GM18511 (cell line): ENCODE data around the gene R3HDM2.
"Not testable (repeated sequence)": the region's sequence is repeated elsewhere in the genome, so short reads cannot be mapped to it uniquely, and the experiment has no call there.

Source experiments
- ATAC-seq: cut with Tn5 transposase; IDR thresholded peaks from one replicate; pipeline ENCODE4 v1.9.1; 2021; ENCODE audit warnings: mild to moderate bottlenecking, moderate library complexity; ENCODE audit not compliant: unreplicated experiment

Gene R3HDM2

DNA sequence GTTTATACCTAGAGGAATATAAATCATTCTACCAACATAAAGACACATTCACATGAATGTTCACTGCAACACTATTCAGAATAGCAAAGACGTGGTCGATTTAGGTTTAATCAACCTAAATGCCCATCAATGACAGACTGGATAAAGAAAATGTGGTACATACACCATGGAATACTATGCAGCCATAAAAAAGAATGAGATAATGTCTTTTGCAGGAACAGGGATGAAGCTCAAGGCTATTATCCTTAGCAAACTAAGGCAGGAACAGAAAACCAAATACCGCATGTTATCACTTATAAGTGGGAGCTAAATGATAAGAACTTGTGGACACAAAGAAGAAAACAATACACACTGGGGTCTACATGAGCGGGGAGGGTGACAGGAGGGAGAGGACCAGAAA is 94.5 kb downstream of the R3HDM2 start:
- not testable (repeated sequence) for ATAC-seq

DNA sequence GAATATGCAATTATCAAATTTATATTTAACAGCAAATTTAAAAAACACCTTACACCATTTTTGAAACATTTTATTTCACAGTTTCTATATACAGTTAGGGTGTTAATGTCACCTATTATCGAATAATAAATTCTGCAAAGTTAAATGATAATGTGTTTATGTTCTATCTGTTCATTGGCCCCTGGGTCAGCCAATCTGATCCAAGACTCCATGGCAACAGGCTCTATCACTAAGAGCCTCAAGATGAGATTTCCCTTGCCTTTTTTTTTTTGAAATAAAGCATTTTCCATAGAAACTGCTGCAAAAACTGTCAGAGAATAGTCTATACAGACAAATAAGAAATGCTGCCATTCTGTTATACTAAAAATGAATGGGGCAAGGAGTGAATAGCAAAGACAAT is 96.6 kb downstream of the R3HDM2 start:
- no peak for ATAC-seq

DNA sequence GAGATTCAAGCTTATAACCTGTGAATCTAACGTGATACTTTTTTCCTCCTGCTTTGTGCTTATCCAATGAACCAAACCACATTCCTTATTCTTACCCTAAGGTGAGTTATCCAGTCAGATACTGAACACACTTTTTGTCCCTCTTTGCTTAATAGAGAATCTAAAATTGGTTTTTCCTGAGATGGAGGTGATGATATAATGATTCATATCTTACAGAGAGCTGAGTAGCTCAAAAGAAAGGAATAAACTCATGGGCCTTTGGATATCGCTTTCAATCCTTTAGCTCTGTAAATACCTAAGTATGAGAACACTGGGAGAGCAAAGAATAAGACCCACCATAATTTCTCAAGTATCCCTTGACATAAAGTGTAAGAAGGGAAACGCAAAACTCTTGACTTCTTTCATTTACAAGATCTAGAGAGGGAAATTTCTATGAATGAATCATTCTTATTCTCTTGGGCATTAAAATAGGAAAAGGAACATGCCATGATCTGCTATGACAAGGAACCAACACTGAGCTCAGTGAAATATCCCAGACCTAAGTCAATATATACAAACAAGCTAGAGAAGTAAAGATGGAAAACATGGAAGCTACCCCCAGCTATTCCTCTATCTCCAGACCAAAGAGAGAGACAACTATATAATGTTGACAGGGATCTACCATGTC is 98.1 kb downstream of the R3HDM2 start:
- ATAC-seq, result no peak

DNA sequence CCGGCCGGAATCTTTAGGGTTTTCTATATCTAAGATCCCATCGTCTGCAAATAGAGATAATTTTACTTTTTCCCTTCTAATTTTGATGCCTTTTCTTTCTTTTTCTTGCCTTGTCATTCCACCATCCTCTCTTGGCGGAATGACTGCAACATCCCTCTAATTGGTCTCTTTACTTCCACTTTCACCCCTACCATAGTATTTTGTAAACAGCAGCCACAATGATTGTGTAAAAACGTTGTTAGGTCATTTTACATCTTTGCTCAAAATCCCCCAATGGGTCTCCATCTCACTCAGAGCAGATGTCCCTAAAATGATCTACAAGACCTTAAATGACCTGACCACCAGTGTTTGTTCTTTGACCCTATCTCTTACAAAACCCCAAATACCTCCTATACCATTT is 99.9 kb downstream of the R3HDM2 start:
- no peak for ATAC-seq

DNA sequence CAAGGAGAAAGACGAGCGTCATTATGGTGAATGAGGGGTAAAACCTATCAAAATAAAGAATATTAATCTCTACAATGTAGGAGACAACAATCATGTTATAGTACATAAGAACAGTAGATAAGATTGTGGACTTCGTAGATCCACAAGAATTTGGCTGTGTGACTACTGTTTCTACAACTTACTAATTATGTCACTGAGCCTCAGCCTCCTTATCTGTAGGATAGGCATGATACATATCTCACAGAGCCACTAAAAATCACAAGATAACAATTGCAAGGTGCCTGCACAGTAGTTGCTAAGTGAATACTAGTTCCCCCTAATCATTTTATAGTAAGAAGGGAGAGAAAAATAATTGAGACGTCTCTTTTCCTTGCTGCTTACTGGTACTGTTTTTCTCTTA is 101.6 kb downstream of the R3HDM2 start:
- ATAC-seq, result no peak

DNA sequence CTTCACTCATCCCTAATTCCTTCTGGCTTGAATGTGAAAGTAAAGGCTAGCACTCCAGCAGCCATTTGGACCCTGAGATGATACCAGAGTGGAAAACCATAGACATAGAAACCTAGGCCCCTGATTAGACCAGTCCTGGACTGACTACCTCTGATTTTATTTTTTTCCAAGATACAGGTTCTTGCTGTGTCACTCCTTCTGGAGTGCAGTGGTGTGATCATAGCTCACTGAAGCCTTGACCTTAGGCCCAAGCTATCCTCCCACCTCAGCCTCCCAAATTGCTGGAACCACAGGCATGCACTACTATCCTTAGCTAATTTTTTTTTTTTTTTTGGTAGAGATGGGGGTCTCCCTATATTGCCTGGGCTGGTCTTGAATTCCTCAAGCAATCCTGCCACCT is 105.4 kb downstream of the R3HDM2 start:
- ATAC-seq, result no peak

DNA sequence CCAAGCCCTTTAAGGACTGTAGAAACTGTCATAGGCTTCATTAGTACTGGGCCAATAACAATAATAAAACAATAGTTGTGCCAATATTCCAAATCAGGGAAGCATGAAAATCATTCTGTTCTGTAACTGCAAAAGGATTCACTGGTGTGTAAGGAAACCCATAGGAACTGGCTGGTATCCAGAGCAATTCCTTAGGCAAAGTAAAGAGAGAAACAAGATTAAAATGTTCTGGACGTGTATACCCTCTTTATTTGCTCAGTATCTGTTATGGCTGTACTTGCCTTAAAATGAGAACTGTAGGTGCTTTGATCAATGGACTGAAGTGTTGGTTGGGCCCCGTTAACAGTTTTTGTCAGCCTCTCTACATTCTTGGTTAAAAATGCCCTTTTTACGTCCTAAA is 107.4 kb downstream of the R3HDM2 start:
- ATAC-seq, result no peak

DNA sequence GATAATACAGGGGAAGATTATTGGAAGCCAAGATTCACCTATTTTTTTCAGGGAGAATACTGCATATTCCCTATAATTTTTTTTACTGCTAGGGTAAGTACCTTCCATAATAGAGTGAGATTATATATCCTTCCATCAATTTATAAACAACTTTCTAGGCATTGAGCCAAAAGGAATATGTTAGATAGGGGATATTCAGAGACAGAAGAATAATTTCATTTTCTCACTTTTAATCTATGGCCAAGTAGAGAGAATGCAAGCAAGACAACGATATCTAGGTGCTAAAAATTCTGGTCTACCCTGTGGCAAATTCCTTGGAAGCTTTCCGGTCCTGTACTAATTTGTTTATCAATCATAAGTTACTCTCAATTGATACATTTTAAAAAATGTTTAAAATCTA is 110.2 kb downstream of the R3HDM2 start:
- no peak for ATAC-seq

DNA sequence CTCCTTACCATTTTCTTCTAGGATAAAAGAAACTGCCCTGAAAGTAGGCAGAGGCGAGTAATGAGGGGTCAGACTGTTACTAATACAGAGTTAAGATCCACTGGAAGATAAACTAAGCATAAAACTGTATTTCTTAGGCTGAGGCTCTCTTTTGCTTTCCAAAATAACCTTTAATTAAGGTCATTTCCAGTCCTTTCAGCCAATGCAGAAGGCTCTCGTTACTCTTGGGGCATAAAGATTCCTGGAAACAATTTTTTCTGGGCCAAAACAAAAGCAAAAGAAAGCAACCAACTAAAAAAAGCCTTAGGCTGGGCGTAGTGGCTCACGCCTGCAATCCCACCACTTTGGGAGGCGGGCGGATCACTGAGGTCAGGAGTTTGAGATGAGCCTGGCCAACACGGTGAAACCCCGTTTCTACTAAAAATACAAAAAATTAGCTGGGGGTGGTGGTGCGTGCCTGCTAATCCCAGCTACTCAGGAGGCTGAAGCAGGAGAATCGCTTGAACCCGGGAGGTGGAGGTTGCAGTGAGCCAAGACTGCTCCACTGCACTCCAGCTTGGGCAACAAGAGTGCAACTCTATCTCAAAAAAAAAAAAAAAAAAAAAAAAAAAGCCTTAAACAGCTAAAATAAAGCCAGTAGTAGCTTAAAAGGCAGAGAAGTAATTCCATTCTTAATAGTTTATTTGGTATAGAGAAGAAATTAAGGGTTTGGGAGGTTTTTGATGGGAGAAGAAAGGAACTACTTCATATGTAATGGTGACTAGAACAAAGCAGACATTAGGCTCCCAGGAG is 111.0 kb downstream of the R3HDM2 start:
- no peak for ATAC-seq

DNA sequence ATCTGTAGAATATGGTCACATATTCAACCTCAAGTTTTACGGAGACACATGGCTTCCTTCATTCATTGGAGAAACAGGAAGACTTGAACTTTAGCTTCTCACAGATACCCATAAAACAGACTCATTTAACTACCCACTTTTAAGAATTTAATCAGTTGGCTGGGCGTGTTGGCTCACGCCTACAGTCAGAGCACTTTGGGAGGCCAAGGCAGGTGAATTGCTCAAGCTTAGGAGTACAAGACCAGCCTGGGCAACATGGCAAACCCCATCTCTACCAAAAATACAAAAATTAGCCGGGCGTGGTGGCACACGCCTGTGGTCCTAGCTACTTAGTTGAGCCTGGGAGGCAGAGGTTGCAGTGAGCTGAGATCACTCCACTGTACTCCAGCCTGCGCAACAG is 115.2 kb downstream of the R3HDM2 start:
- ATAC-seq, result no peak

DNA sequence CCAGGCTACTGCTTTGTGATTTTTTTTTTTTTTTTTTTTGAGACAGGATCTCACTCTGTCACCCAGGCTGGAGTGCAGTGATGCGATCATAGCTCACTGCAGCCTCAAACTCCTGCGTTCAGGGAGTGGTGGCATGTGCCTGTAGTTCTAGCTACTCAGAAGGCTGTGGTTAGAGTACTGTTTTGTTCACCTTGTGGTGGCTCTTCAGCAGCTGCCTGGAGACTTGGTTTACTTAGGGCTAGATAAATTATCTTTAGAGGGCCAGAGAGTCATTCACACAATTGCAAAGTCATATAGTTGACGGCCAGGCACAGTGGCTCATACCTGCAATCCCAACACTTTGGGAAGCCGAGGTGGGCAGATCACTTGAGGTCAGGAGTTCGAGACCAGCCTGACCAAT is 118.6 kb downstream of the R3HDM2 start:
- ATAC-seq, result not testable (repeated sequence)

DNA sequence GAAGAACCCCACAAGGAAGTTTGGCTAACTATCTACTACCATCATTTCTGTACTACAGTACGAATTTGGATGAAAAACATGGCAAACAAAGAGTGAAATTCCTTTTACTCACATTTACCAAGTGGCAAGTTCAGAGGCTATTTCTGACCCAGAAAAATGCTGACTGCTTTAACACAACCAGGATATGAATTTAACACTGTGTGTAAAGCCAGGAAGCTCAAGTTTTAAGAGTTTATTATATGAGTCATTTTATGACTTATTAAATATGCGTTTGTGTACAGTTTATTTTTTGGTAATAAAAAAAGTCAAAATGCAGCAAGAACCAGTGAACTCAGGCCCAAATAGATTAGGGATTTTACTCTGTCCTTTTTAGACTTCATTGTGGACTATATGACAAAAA is 121.4 kb downstream of the R3HDM2 start:
- no peak for ATAC-seq

DNA sequence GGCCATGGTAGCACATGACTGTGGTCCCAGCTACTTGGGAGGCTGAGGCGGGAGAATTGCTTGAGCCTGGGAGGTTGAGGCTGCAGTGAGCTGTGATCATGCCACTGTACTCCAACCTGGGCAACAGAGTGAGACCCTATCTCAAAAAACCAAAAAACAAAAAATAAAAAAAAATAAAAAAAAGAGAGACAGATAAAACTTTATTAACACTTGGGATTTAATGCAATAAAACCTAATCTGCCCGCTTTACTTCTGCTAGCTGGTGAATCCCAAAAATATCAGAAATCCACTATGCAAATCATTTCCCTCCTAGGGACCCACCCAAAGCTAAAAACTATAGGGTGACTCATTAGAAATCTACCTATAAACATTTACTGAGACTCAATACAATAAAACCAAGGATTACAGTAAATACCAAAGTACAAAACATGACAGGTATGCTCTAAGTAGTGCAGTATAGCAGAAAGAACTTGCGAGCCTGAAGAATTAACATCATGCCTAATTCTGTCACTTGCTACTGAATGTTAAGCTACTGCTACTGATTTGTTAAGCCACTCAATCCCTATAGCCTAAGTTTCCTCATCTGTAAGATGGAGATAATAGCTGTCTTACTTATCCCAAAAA is 129.8 kb downstream of the R3HDM2 start:
- no peak for ATAC-seq

DNA sequence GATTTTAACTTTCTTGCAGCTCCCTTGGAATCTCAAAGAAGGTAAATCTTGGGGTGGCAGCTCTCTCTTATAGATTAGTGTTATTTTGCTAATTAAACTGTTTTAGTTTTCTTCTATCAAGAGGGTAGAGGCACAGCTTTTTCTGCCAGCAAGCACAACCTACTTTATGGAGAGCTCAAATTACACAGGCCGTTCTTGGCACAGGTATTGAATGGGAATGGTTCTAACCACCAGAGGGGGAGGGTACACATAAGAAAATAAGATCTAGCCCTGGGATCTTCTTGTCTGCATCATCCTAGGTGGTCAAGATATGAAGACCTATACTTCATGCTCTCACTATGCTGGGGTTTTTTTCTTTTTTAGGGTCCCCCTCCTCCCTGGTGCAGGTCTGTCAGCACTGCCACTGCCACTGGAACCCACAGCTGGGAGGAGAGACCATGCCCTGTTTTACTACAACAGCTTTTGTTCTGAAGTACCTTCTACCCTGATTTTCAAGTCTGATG is 131.3 kb downstream of the R3HDM2 start:
- no peak for ATAC-seq

DNA sequence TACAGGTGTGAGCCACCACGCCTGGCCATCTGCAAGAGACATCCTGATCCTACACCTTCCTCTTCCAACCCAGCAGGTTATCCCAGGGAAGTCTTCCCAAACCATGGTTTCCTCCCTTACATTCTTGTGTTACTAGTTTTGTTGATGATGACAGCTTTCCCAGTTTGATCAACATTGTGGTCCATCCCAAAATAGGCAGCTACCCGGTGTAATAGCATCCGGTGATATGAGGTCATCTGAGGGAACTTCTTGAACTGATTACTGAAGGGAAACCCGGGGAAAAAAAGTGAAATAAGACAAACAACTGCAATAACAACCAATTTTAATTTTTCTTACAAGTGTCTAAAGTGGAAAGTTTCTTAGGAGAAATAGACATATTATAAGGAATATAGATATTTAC is 134.6 kb downstream of the R3HDM2 start:
- ATAC-seq, result no peak

DNA sequence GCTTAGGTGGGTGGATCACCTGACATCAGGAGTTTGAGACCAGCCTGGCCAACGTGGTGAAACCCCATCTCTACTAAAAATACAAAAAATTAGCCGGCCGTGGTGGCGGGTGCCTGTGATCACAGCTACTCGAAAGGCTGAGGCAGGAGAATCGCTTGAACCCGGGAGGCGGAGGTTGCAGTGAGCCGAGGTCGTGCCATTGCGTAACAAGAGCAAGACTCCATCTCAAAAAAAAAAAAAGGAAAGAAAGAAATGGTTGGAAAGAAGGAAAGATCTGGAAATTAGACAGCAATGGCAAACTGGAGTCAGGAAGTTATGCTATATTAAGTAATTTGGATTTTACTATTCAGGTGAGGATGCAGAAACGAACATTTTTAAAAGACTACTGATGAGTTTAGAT is 148.8 kb downstream of the R3HDM2 start:
- ATAC-seq, result not testable (repeated sequence)

DNA sequence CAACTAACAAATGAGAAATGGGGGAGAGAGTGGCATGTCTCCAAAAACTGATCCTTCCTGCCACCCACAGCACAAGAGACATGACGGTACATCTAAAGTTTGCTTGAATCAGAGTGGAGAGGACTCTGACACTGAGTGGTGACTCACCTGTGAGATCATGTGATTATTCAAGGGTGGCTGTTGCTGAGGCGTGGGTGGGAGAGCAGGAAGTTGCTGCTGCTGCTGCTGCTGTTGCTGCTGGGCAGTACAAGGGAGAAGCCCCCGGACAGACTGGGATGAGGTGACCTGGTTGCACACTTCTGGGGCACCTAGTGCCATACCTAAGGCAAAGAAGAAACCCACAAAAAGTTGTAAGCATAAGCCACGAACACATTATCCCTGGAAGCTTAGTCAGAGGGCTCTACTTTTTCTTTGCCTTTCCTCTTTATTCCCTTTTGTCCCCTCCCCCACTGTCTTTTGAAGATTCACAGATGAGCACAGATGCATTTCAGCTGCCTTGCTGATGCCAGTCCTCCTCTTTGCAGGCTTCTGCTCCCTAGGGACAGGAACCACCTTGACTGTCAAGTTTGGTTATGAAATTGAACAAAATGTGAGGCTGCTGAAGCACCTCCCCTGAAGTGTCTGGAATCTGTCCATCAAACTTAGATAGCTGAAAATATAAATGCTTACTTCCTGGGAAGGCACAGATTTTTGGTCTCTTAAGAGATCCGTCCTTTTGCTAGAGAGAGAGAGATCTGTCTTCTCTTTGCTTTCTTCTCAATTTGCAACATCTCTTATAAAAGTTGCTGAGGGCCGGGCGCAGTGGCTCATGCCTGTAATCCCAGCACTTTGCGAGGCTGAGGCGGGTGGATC is 150.4 kb downstream of the R3HDM2 start:
- ATAC-seq, result peak; percentile 99

DNA sequence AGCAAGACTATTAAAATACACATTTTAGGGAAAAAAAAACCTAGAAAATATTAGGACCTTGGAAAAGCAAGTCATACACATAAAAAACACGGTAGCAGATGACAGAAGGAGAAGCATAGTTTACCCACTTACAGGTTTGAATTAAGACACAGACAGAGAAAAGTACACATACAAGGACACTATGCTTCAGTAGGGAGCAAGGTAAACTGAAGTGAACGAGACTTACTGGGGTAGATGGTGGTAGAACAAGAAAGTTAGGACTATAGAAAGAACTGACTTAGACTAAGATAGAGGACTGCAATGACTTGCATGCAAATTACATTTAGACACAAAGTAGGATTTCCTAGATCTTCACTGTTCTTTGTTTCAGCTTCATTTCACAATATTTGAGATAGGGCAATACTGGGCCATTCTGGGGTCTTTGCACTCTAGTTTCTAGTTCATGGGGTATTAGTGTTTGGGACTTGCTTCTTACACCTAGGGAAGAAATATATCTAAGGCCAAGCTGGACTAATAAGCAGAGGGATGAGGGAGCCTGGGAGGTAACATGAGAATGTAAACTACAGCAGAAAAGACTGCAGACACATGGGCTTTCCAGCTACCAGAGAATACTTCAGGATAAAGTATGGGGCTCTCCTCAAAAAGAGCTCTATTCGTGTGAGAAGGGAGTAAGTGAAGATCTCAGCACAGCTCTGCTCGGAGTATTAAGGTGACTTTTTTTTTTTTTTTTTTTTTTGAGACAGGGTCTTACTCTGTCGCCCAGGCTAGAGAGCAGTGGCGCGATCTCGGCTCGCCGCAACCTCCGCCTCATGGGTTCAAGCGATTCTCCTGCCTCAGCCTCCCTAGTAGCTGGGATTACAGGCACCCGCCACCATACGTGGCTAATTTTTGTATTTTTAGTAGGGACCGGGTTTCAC is 152.1 kb downstream of the R3HDM2 start:
- no peak for ATAC-seq

DNA sequence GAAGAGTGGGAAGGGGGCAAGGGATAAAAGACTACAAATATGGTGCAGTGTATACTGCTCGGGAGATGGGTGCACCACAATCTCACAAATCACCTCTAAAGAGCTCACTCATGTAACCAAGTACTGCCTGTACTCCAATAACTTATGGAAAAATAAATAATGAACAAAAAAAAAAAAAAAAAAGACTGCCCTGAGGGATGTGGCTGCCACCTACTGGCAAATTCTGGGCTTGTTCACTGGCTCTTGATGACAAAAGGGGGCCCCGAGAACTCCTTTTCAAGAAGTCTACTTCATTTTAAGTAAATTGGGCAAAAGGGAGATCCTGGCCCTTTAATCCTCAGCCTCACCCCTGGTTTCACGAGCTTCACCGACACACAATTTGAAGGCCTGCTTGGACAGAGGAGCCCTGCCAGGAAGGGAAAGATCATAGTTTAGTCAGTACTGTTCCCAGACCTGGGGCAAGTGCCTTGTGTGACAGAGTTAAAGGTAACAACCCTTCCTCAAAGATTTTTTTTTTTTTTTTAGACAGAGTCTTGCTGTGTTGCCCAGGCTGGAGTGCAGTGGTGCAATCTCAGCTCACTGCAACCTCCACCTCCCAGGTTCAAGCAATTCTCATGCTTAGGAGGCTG is 153.8 kb downstream of the R3HDM2 start:
- ATAC-seq, result no peak

DNA sequence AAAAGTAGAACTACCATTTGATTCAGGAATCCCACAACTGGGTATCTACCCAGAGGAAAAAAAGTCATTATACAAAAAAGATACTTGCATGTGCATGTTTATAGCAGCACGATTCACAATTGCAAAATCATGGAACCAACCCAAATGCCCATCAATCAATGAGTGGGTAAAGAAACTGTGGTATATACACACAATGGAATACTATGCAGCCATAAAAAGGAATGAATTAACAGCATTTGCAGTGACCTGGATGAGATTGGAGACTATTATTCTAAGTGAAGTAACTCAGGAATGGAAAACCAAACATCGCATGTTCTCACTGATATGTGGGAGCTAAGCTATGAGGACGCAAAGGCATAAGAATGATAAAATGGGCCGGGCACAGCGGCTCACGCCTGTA is 154.6 kb downstream of the R3HDM2 start:
- not testable (repeated sequence) for ATAC-seq
